LNCaP clone FGC (cell line): ENCODE measurements around the gene NKIRAS2.

ENCODE experiments used
- DNase-seq: peaks from one replicate; pipeline ENCODE4 v3.0.0-alpha.2; 2011; ENCODE audit warnings: low read depth
- H3K4me3 ChIP-seq: 2 replicates; pipeline ENCODE4 v1.5.1; 2011; ENCODE audit warnings: mild to moderate bottlenecking, low read depth, low read length, control low read depth
- CTCF ChIP-seq: IDR thresholded peaks from 2 replicates; pipeline ENCODE4 v1.5.1; 2012; ENCODE audit warnings: mild to moderate bottlenecking; ENCODE audit not compliant: control insufficient read depth, insufficient read depth; ENCODE audit errors: extremely low read depth

The NKIRAS2 gene

DNA sequence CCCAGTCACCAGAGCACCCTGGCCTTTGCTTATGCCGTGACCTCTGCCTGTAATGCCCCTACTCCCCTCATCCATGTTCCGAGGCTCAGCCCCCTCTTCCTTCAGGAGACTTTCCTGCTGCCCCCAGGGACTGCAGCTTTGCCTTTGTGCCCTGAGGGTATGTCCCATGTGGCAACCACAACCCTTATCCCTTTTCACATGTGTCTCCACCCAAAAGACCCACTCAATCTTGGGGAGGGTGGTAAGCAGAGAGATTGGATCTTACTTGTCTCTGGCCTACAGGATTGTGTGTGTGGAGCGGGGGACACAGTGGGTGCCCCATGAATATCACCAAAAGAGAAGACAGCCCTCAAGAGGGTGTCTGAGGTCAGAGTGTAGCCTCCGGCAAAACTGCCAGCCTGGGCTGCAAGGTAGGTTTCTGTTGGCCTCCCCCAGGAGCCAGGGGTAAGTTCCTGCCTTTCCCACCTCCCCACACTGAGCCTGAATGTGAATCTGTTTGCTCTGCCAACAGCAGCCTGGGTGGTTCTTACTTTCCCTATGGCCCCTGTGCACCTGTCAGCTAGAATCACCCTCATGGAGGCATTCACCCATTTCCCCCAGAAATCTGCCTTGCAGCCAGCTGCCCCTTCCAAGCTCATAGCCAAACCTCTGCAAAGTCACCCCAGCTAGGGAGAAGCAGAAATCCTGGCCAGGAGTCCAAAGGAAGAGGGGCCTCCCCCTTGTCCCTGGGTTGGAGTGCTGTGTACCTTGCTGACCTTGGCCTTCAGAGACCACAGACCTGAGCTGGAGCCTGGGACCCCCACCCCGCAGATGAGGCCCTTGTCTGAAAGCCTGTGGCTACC is 42.0 kb downstream of the NKIRAS2 start:
- no peak overlapping the region for H3K4me3 ChIP-seq
- no peak for TF ChIP-seq CTCF
- DNase-seq = no peak

DNA sequence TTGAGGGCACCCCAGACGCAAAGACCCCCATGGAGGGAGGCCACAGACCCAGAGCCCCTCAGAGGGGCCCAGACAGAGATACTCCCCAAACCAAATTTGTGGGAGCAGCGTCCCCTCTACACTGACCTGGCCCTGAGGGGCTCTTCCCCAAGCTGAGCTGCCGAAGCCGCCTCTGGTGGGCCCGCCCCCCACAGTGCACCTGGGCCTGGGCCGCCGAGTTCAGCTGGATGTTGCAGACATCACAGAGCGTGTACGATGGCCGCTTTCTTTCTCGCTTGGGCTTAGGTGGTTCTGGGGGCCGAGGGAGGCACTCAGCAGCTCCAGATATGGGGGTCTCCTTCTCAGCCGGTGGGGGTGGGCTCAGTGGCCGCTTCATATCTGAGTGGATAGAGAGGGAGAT is 42.8 kb downstream of the NKIRAS2 start:
- no peak for TF ChIP-seq CTCF
- no peak for DNase-seq
- no peak overlapping the region for H3K4me3 ChIP-seq

DNA sequence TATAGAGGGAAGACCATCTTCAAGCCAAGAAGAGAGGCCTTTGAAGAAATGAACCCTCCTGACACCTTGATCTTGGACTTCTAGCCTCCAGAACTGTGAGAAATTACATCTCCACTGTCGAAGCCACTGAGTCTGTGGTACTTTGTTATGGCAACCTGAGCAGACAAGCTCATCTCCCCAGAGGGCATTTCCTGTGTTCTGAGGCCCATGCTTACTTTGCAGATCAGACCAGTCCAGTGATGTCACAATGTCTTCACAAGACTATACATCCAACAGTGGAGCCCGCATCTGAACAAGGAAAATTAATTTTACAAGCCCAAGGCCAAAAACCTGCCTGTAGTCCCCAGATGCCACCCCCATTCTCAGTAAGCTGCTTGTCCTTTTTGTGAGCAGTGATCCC is 45.3 kb downstream of the NKIRAS2 start:
- no peak overlapping the region for H3K4me3 ChIP-seq
- no peak for DNase-seq
- no peak for TF ChIP-seq CTCF

DNA sequence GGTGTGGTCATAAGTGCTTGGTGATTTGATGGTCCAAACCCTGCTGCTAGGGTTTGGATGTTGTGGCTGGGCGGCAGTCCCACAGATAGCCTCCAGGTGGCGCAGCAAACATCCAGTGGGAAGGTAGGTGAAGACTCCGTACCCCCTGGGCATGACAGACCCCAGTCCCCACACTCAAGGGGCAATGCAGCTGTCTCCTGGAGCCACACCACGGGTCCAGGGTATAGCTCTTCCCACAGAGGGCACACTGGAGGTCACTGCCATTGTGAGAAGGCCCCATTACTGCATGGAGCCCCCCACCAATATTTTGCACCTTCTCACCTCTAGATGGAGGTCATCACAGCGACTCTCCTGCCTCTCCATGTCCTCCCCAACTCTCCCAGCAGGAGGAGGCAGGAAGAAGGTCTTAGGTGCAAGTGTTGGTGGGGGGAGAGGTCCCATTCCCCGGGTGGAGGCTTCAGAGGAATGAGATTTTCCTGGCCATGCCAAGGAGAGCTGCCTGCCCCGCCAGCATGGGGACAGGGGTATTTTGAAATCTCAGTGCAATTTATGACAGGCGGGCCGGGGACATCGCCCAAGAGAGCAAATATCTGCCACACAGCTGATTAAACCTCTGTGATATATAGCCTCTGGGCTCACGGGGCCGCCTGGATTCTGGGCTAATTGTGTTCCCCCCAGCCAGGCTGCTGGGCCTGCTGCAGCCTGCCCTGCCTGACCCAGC is 47.6 kb downstream of the NKIRAS2 start:
- DNase-seq = no peak
- peak; percentile 80 for TF ChIP-seq CTCF
- H3K4me3 ChIP-seq = no peak overlapping the region

DNA sequence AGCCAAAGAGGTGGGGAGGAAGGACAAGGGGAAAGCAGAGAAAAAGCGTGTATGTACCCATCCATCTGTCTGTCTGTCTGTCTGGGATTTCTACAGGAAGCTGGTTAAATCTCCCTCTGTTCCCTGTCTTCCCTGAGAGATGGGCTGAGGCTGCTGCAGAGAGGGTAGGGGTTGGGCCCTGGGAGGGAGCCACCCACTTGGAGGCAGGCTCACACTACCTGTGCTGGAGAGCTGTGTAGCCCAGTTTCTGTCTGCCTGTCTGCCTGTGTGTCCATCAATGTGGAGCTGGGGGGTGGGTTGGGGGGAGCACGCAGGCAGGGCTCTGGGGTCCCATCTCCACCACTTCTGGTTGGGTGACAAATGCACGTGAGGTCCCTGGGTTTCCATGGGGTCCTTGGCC is 49.1 kb downstream of the NKIRAS2 start:
- H3K4me3 ChIP-seq = no peak overlapping the region
- no peak for TF ChIP-seq CTCF
- no peak for DNase-seq

- TF ChIP-seq CTCF = no peak
- H3K4me3 ChIP-seq = no peak overlapping the region
- DNase-seq = no peak
Measured at GRCh38 chr17:42071810-42072209, 51.9 kb downstream of the NKIRAS2 start.
